ENCODE measurements around the gene SERGEF. TPM values are rescaled to one million over a fixed set of nuclear protein-coding genes. Genes with fewer than 3 reads are reported as not detected.
A peak's percentile ranks its signal among the peaks of the same experiment; 100 is the strongest.

The SERGEF gene
- total and polyA plus RNA-seq, 12 donors = 14.8 to 105 (median 19.9) TPM

- Histone ChIP-seq H3K4me1 (peaks cover 0 to 9% (median 0%) of the 10 kb centered on the region in 9 donors), H3K4me3 (no peak overlapping the region), H3K27me3 (peaks cover 0 to 2% (median 0%) of the 10 kb centered on the region in 7 donors), H3K36me3 (no peaks in the 10 kb centered on the region), H3K27ac (no peak overlapping the region), H3K9me3 (peaks cover 0 to 4% (median 0%) of the 10 kb centered on the region in 11 donors)
- TF ChIP-seq CTCF (IDR thresholded peaks at IDR 0.05) = no peak
- peak in 3 of 8 donors; percentile 9 to 39 (median 19) for ATAC-seq
- intact Hi-C loops (cut with DNase I) = loop anchor here in 1 of 10 donors (5.0 kb wide), 1 partner anchor 224 kb away; no protein-coding TSS in a partner anchor
- DNase-seq = peak in 1 of 2 donors; percentile 17
- WGBS, 2 donors = 63 to 73% methylated on average over 5 of the region's 5 CpGs
Observed at GRCh38 chr11:17753153-17753552, 259.7 kb downstream of the SERGEF start.

- Histone ChIP-seq H3K27me3 (peaks cover 0 to 7% (median 0%) of the 10 kb centered on the region in 7 donors), H3K4me1 (peaks cover 0 to 9% (median 0%) of the 10 kb centered on the region in 9 donors), H3K27ac (no peak overlapping the region), H3K4me3 (no peak overlapping the region), H3K36me3 (no peaks in the 10 kb centered on the region), H3K9me3 (no peaks in the 10 kb centered on the region)
- ATAC-seq = no peak
- peak in 1 of 2 donors; percentile 0 for DNase-seq
- intact Hi-C loops (cut with DNase I) = loop anchor here in 1 of 10 donors (5.0 kb wide), 1 partner anchor 225 kb away; no protein-coding TSS in a partner anchor
- 66 to 77% methylated on average over 7 of the region's 7 CpGs for whole genome bisulfite sequencing, 2 donors
- no peak for TF ChIP-seq CTCF (IDR thresholded peaks at IDR 0.05)
Observed at GRCh38 chr11:17752144-17752543, 260.7 kb downstream of the SERGEF start.

GRCh38 chr11:17751558-17751957, 261.3 kb downstream of the SERGEF start:
- DNase-seq (no peak), ATAC-seq (no peak)
- no peak overlapping the region for H3K4me3 ChIP-seq
- peaks cover 0 to 9% (median 0%) of the 10 kb centered on the region in 9 donors for H3K4me1 ChIP-seq
- WGBS, 2 donors = 73 to 81% methylated on average over 2 of the region's 2 CpGs
- no peaks in the 10 kb centered on the region for H3K9me3 ChIP-seq
- intact Hi-C loops (cut with DNase I) = loop anchor here in 1 of 10 donors (5.0 kb wide), 1 partner anchor 226 kb away; no protein-coding TSS in a partner anchor
- TF ChIP-seq CTCF (IDR thresholded peaks at IDR 0.05) = no peak
- H3K27me3 ChIP-seq = peaks cover 0 to 7% (median 0%) of the 10 kb centered on the region in 7 donors
- no peaks in the 10 kb centered on the region for H3K36me3 ChIP-seq
- no peak overlapping the region for H3K27ac ChIP-seq

- WGBS, 2 donors = 64 to 68% methylated on average over 2 of the region's 2 CpGs
- Histone ChIP-seq H3K4me1 (peaks cover 0 to 9% (median 0%) of the 10 kb centered on the region in 9 donors), H3K36me3 (no peaks in the 10 kb centered on the region), H3K27me3 (peaks cover 0 to 7% (median 0%) of the 10 kb centered on the region in 7 donors), H3K4me3 (no peak overlapping the region), H3K9me3 (no peaks in the 10 kb centered on the region), H3K27ac (no peak overlapping the region)
- no peak for DNase-seq
- no peak for TF ChIP-seq CTCF (IDR thresholded peaks at IDR 0.05)
- no peak for ATAC-seq
- intact Hi-C loops (cut with DNase I) = loop anchor here in 1 of 10 donors (5.0 kb wide), 1 partner anchor 227 kb away; no protein-coding TSS in a partner anchor
Observed at GRCh38 chr11:17750801-17751165, 262.1 kb downstream of the SERGEF start.

All from heart right ventricle (tissue), 16 donors.